GM19372 (cell line): Measurements from ENCODE around the gene ZNF37A.
"Not testable (repeated sequence)": the region's sequence is repeated elsewhere in the genome, so short reads cannot be mapped to it uniquely, and the experiment has no call there.

ENCODE experiments used
- ATAC-seq: cut with Tn5 transposase; IDR thresholded peaks from one replicate; pipeline ENCODE4 v1.9.1; 2021; ENCODE audit warnings: mild to moderate bottlenecking, low read depth, moderate library complexity; ENCODE audit not compliant: unreplicated experiment

The ZNF37A gene

DNA sequence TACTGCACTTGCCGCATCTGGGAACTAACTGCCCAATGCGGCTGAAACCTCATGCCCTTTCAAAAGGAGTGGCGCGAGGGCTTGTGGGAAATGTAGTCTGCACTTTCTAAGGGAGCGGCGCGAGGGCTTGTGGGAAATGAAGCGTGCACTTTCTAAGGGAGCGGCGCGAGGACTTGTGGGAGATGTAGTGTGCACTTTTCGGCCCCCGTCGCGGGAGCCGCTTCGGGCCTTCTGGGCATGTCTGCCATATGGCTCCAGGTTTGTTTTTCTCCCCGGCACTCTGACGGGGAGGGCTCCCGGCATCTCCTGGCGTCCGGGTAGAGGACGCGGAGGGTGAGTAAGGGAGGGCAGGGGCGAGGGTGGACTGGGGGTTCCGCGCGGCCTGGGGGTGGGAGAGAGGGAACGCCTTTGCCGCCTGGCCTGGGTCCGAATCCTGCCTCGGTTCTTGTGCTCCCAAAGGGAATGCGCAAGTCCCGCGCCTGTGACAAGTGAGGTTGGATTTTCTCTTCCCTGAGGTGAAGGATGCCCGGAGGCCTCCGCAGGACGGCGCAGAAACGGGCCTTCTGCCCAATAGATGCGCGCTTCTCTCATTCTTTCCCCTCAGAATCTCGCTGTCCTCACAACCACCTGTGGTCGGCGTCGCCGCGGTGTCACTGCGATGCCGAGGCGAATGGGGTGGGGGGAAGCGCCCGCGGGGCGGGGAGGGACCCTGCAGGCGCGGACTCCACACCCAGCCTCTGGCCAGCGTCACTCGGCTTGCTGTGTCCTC lies at the start of gene ZNF37A:
ZNF37A (plus strand) TSS at position 180 of the 769 bp plus-strand sequence. CDS start 2,281 bp downstream, outside the sequence.
- ATAC-seq = peak; percentile 94

DNA sequence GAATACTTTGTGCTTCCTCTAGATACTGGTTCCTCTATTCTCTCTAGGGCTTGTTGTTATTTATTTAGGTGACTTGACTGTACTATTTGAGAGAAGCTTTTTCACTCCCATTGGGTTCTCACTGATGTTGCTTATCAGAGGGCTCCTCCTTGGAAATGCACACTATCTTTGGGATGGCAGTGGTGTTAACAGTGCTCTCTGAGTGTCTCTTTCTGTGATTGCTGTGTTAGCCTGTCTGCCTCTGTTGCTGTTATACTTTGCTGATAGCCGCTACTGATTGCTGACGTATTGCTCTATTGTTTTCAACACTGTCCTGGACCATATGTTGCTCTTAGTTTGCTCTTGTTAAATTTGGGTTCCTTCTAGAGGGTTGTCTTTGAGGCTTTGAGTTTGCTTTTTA lies 49.0 kb upstream of the ZNF37A start:
- no peak for ATAC-seq

DNA sequence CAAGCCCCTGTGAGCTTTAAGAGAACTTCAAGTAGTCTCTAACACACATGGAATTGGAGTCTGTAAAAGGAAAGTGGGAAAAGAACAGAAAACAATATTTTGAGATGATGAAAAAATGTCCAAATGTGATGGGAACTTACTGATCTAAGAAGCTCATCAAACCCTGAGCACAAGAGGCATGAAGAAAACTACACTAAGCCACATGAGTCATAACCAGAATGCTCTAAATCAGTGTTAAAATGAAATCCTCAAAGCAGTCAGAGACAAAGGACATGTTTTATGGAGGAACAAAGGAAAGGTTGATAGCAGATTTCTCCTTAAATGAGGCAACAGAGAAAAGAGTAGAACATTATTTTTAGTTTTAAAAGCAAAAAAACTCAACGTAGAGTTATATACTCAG lies 46.5 kb upstream of the ZNF37A start:
- no peak for ATAC-seq

DNA sequence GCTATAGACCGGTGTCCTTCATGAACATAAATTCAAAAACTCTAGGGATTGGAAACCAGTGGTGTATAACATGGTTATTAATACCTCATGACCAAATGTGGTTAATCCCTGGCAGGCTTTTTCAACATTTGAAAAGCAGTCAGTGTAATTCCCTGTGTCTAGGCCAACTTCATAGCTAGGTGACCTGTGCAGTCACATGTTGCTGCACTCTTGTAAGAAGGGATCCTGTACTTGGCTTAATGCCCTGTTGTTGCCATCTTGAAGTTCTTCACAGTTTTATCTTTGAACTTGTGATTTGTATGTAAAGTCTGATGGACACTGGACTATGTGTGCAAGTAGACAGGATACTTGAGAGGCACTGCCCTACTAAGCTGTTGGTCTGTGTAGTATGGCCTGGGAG lies 43.9 kb upstream of the ZNF37A start:
- no peak for ATAC-seq

DNA sequence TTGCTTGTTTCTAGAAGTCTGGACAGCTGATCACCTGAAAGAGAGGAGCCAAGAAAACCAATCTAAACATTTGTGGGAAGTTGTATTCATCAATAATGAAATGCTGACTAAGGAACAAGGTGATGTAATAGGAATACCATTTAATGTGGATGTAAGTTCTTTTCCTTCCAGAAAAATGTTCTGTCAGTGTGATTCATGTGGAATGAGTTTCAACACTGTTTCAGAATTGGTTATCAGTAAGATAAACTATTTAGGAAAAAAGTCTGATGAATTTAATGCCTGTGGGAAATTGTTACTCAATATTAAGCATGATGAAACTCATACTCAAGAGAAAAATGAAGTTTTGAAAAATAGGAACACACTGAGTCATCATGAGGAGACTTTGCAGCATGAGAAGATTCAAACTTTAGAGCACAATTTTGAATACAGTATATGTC lies 39.8 kb upstream of the ZNF37A start:
- no peak for ATAC-seq

DNA sequence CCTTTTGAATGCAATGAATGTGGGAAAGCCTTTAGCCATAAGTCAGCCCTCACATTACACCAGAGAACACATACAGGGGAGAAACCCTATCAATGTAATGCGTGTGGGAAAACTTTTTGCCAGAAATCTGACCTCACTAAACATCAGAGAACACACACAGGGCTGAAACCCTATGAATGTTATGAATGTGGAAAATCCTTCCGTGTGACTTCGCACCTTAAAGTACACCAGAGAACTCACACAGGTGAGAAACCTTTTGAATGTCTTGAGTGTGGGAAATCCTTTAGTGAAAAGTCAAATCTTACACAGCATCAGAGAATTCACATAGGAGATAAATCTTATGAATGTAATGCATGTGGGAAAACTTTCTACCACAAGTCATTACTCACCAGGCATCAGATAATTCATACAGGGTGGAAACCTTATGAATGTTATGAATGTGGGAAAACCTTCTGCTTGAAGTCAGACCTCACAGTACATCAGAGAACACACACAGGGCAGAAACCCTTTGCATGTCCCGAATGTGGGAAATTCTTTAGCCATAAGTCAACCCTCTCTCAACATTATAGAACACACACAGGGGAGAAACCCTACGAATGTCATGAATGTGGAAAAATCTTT lies 38.8 kb upstream of the ZNF37A start:
- ATAC-seq = not testable (repeated sequence)

DNA sequence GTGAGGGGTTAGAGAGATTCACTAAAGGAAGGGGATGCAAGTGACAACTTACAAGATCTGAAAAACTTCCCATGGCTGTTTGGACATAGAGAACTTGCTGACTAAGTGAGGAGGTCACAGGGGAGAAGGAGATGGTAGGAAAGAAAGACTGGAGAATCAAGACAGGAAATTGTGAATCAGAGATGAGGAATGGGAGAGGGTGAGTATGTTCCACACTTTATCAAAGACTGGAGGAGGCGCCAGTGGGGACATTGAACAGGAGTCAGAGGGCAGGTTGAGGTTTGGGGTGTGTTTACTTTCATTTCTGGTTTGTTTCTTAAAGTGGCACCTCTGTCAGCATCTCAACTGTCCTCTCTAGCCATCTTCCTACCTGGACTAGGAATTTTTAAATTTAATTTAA lies 24.5 kb upstream of the ZNF37A start:
- not testable (repeated sequence) for ATAC-seq

DNA sequence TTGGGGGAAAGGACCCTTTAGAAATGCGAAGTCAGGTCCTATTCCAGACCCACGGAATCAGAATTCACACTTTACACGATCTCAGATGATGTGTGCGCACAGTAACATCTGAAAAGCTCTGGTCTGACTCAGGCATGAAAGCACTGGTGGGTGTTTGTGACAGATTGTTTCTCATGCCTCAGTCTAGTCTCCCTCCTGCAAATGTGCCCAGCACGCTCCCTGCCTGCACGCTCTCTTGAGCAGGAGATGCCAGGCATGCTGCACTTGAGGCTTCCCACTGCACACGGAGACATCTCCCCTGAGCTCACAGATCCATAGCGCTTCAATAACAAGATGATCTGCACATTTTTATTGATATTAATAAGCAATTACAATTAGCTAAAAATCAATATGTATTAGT lies 23.6 kb upstream of the ZNF37A start:
- ATAC-seq = no peak

DNA sequence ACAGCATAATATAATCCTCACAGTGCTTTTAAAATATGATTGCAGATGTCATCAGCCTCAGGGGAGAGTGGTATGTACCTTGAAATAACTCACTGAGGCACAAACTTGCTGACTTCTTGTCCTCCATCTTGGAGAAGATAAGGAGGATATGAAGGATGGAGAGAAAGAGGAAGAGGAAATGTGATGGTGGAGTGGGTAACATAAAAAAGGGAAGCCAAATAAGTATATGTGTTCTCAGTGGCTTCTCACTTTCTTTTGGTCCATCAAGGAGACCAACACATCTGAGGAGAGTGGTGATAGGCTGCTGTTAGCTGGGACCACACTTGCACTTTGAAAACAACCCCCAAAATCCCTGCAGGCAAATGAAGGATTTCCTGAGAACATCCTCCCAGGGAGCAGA lies 21.6 kb upstream of the ZNF37A start:
- ATAC-seq = no peak

DNA sequence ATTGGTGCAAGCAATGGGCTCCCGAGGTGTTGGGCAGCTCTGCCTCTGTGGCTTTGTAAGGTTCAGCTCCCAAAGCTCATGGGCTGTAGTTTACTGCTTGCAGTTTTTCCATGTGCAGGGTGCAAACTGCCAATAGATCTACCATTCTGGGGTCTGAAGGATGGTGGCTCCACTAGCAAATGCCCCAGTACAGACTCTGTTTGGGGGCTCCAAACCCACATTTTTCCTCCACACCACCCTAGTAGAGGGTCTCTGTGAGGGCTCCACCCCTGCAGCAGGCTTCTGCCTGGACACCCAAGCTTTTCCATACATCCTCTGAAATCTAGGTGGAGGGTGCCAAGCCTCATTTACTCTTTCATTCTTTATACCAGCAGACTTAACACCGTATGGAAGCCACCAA lies 17.4 kb upstream of the ZNF37A start:
- no peak for ATAC-seq

DNA sequence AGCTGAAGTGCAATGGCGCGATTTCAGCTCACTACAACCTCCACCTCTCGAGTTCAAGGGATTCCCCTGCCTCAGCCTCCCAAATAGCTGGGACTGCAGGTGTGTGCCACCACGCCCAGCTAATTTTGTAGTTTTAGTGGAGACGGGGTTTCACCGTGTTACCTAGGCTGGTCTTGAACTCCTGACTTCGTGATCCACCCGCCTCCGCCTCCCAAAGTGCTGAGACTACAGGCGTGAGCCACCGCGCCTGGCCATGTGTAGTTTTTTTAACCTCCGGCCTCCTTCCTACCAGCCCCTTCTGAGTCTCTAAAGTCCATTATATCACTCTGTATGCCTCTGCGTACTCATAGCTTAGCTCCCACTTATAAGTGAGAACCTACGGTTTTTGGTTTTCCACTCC lies 819 bp upstream of the ZNF37A start:
- ATAC-seq = not testable (repeated sequence)

DNA sequence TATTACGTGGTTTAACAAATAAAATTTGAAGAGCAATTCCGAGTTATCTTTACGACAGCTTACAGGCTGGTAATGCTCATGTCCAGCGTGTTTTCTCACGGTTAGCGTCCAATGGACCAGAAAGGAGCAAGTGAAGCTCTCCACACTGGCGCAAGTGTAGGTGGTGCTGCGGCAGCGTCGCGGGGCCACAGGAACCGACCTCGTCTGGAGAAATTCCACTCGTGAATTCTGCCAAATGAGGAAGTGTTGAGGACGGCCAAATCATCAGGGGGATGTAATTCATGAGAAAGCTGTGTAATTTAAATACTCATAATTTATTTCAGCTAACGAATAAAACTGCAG lies 350 bp upstream of the ZNF37A start:
- ATAC-seq = peak; percentile 30

DNA sequence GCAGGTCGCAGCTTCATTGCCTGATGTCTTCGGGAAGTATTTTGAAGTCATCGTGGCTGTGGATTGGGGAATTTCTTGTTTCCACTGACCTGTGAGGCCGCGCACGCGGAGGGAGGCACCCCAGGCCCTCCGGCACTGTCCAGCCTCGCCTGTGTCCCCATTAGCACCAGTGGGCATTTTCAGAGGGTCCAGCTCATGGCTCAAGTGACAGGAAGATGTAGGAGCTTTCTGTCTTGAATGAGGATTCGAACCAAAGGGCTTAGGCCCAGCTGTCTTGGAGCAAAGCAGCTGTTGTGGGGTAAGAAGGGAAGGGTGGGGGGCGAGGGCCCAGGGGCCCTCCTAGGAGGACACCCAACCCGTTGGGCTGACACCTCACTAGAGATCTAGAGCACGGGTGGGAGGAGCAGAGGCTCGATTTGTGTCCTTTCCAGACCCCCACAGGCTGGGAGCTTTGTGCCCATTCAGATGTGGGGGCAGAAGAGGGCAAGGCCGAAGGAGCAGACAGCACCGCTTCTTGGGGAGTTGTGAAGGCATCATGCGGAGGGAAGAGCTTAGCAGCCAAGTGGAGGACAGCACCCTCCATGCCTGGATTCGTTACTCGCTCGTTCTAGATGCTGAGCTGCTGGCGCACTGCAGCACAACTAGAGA lies 914 bp downstream of the ZNF37A start:
- ATAC-seq = no peak

DNA sequence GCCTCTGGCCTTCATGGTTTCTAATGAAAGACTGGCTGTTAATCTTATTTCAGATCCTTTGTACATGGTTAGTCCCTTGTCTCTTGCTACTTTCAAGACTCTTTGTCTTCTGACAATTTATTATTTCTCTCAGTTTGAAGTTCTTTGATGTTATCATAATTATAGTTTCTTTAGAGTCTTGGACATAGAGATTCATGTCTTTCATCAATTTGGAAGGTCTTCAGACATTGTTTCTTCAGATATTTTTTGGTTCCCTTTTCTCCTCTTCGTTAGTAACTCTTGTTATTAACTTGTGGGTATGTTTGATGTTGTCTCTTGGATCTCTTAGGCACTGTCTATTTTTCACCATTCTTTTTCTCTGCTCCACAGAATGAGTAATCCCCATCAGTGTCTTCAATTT lies 8.7 kb downstream of the ZNF37A start:
- ATAC-seq = no peak

DNA sequence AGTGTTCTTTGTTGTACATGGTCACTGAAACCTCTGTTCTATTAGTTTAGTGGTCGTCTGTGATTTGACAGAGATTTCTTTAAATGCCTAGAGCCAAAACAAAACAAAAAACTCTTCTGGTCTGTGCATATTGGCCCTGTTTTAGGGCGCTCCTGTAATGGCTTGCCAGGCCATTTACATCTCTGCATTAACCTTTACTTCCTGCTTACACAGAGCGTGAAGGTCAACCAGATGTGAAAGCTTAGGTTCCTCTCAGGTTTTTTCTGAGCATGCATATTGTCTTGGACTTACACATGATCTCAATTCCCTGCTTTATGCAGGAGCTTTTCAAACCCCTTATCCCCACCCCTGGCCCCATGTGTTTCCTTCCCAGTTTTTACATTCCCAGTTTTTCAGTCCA lies 9.6 kb downstream of the ZNF37A start:
- no peak for ATAC-seq

DNA sequence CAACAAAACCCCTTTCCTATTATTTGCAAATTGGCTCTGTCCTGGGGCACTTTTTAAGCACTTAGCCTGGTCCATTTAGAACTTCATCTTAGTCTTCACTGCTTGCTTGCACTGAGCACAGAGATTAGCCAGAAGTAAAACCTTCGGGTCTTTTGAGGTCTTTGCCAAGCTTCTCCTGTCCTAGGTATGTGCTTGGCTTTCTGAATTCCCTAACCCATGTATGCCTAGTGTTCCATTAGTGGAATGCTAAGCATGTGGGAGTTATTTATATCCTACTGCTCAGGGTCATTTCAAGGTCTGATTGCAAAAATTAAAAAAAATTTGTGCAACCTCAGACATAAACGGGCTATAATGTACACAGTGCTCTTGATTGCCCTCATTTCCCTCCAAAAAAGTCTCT lies 18.0 kb downstream of the ZNF37A start:
- ATAC-seq = no peak

DNA sequence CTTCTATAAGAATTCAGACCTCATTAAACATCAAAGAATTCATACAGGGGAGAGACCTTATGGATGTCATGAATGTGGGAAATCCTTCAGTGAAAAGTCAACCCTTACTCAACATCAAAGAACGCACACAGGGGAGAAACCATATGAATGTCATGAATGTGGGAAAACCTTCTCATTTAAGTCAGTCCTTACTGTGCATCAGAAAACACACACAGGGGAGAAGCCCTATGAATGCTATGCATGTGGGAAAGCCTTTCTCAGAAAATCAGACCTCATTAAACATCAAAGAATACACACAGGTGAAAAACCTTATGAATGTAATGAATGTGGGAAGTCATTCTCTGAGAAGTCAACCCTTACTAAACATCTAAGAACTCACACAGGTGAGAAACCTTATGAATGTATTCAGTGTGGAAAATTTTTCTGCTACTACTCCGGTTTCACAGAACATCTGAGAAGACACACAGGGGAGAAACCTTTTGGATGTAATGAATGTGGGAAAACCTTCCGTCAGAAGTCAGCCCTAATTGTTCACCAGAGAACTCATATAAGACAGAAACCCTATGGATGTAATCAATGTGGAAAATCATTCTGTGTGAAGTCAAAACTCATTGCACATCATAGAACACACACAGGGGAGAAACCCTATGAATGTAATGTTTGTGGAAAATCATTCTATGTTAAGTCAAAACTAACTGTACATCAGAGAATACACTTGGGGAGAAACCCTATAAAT lies 24.1 kb downstream of the ZNF37A start:
- no peak for ATAC-seq

DNA sequence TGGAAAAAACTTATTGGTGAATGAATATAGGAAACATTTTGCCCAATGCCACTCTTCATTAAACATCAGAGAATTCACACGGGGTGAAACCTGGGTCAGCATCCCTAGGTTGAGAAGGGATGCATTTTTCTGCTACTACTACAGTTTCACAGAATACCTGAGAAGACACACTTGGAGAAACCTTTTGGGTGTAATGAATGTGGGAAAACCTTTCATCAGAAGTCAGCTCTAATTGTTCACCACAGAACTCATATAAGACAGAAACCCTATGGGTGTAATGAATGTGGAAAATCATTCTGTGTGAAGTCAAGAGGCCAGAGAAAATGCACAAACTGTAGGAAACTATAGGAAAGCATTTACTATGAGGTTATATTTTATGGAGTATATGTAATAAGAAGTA lies 24.9 kb downstream of the ZNF37A start:
- no peak for ATAC-seq

DNA sequence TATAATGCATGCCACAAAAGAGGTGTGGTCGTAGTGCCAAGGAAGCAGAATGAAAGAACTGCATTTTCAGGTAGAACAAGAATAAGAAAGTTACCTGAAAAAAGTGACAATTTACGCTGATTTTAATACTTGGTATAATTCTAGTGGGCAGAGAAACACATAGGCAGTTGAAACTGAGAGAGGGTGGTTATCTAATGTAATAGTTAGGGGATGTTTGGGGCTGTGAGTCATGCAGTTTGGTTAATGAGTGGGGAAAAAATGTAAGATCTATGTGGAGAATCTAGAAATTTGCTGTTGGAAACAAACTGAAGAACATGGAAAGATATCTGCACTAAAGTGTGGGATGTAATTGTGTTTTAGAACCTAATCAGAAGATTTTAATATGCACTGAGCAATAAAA lies 33.7 kb downstream of the ZNF37A start:
- no peak for ATAC-seq

DNA sequence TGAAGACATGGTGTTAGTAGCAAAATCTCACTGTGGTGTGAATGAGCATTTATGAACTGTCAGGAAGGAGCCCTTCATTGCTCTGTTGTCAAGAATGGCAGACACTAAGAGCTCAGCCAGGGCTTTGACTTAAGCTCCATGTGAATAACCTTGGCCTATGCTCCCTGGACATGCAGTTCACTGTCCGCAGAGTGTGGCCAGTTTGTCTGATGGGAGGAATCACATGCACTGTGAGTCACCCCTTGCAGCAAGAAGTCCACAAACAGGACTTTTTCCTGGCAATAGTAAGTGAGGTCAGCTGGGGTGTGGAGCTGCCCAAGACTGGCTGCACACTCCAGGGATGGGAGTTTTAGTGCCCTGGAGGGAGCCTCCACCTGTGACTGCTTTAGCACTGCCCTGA lies 49.5 kb downstream of the ZNF37A start:
- no peak for ATAC-seq
